ENCODE measurements around the gene TUBB2B.
"Not testable (repeated sequence)": the region's sequence is repeated elsewhere in the genome, so short reads cannot be mapped to it uniquely, and the experiment has no call there.

TUBB2B gene

GRCh38 chr6:3249821-3250220 is 22.4 kb upstream of the TUBB2B start:
- no peak overlapping the region for H3K27ac ChIP-seq
- H3K4me3 ChIP-seq = no peak overlapping the region
- DNase-seq (ENCODE audit: low spot score) = peak; percentile 66
- TF ChIP-seq, protein P1, sequence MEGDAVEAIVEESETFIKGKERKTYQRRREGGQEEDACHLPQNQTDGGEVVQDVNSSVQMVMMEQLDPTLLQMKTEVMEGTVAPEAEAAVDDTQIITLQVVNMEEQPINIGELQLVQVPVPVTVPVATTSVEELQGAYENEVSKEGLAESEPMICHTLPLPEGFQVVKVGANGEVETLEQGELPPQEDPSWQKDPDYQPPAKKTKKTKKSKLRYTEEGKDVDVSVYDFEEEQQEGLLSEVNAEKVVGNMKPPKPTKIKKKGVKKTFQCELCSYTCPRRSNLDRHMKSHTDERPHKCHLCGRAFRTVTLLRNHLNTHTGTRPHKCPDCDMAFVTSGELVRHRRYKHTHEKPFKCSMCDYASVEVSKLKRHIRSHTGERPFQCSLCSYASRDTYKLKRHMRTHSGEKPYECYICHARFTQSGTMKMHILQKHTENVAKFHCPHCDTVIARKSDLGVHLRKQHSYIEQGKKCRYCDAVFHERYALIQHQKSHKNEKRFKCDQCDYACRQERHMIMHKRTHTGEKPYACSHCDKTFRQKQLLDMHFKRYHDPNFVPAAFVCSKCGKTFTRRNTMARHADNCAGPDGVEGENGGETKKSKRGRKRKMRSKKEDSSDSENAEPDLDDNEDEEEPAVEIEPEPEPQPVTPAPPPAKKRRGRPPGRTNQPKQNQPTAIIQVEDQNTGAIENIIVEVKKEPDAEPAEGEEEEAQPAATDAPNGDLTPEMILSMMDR (IDR thresholded peaks at IDR 0.05) = no peak

DNA sequence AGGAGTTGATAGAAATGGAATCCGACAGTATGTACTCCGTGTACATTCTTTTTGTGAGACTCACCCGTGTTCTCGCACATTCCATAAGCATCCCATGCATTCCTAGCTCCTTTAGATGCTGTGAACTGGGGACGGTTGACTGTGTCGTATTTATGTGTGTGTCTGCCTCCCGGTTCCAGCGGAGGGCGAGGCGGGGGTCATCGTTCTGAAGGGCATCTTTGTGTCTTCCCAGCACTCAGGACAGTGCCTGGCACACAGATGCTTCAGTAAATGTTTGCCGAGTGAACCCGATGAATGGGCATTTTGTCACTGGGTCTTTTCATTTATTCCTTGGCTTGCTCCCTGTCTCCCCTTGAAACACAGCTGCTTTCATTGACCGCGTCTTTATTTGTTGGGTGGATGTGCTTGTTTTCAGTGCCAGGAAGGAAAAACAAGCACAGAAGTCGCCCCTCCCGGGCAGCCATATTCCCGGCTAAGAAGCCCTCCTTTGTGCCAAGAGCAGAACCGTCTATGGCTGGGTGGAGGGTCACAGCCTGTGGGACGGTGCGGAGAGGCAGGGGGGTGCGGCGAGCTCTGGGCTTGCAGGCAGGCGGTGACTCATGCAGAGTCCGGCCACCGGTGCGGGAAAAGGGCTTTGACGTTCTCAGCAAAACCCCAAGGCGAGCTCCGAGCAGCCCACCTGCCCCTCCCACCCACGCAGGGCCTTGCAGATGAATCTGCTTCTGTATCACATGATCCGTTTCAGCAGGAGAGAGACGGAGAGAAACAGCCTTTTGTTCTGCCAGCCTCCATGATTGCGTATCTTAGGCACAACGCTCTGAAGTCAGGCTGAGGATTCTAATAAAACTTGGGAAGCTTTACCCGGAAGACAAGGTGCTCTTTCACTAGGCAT is 20.0 kb upstream of the TUBB2B start:
- DNase-seq (ENCODE audit: low spot score) = peak; percentile 78
- peak overlapping the region; percentile 63 for H3K4me3 ChIP-seq
- TF ChIP-seq, protein P1 (IDR thresholded peaks at IDR 0.05) = no peak
- H3K27ac ChIP-seq = no peak overlapping the region

GRCh38 chr6:3245216-3245615 is 17.8 kb upstream of the TUBB2B start:
- no peak overlapping the region for H3K4me3 ChIP-seq
- no peak for DNase-seq (ENCODE audit: low spot score)
- TF ChIP-seq, protein P1 (IDR thresholded peaks at IDR 0.05) = no peak
- H3K27ac ChIP-seq = no peak overlapping the region

DNA sequence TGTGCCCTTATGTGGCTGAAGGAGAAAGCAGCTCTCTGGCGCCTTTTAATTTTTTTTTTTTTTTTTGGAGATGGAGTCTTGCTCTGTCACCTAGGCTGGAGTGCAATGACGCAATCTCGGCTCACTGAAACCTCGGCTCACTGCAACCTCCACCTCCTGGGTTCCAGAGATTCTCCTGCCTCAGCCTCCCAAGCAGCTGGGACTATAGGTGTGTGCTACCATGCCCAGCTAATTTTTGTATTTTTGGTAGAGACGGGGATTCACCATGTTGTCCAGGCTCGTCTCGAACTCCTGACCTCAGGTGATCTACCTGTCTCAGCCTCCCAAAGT is 17.3 kb upstream of the TUBB2B start:
- not testable (repeated sequence) for H3K27ac ChIP-seq; DNase-seq (ENCODE audit: low spot score); H3K4me3 ChIP-seq

GRCh38 chr6:3244003-3244831 is 16.8 kb upstream of the TUBB2B start:
- TF ChIP-seq, protein P1 (IDR thresholded peaks at IDR 0.05) = no peak
- H3K27ac ChIP-seq = no peak overlapping the region
- no peak for DNase-seq (ENCODE audit: low spot score)
- H3K4me3 ChIP-seq = no peak overlapping the region

- Histone ChIP-seq H3K27ac (no peak overlapping the region), H3K4me3 (no peak overlapping the region)
- DNase-seq (ENCODE audit: low spot score) = no peak
- TF ChIP-seq, protein P1 (IDR thresholded peaks at IDR 0.05) = no peak
Observed at GRCh38 chr6:3242768-3243167, 15.3 kb upstream of the TUBB2B start.

GRCh38 chr6:3241745-3242144 is 14.3 kb upstream of the TUBB2B start:
- not testable (repeated sequence) for H3K4me3 ChIP-seq; H3K27ac ChIP-seq; DNase-seq (ENCODE audit: low spot score)

DNA sequence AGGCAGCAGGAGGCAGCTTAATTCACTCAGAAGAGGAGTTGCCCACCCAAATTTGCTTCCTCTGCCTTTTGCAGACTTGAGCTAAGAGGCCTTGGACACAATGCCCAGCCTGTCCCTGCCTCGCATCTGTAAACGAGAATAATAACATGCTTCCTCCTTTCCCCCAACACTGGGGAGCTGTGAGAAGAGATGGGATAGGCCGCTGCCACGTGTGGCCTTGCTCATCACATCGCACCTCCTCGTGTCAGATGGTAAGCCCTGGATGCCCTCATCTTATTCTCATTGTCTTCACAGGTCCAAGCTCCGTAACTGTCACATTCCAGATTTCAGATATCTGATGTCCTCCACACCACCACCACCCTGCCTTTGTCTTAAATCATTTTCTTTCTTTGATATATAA is 13.1 kb upstream of the TUBB2B start:
- Histone ChIP-seq H3K27ac (no peak overlapping the region), H3K4me3 (no peak overlapping the region)
- TF ChIP-seq, protein P1 (IDR thresholded peaks at IDR 0.05) = no peak
- DNase-seq (ENCODE audit: low spot score) = no peak
